NCI-H510A treated with DMSO at 0.1 percent for 48 hours (cell line): ENCODE results near the gene MCM9.
"Not testable (repeated sequence)": the region's sequence is repeated elsewhere in the genome, so short reads cannot be mapped to it uniquely, and the experiment has no call there.

Experiments used
- DNase-seq: peaks from one replicate; lab custom pipeline; 2025; lab: John Stamatoyannopoulos, UW

Gene MCM9

GRCh38 chr6:118768904-118769325 is 166.0 kb downstream of the MCM9 start:
- DNase-seq: no peak

- DNase-seq: no peak
These were observed 166.5 kb downstream of the MCM9 start for GRCh38 chr6:118768441-118768840.

- not testable (repeated sequence) for DNase-seq
These were observed 169.6 kb downstream of the MCM9 start for GRCh38 chr6:118765316-118765715.

GRCh38 chr6:118764766-118765165 is 170.2 kb downstream of the MCM9 start:
- no peak for DNase-seq
